ENCODE measurements around the gene TFAP2C. TPM values are rescaled to one million over a fixed set of nuclear protein-coding genes. Genes with fewer than 3 reads are reported as not detected.

TFAP2C gene
- total RNA-seq, 2 donors from 2014 or later: 0.31 to 1.8 TPM

DNA sequence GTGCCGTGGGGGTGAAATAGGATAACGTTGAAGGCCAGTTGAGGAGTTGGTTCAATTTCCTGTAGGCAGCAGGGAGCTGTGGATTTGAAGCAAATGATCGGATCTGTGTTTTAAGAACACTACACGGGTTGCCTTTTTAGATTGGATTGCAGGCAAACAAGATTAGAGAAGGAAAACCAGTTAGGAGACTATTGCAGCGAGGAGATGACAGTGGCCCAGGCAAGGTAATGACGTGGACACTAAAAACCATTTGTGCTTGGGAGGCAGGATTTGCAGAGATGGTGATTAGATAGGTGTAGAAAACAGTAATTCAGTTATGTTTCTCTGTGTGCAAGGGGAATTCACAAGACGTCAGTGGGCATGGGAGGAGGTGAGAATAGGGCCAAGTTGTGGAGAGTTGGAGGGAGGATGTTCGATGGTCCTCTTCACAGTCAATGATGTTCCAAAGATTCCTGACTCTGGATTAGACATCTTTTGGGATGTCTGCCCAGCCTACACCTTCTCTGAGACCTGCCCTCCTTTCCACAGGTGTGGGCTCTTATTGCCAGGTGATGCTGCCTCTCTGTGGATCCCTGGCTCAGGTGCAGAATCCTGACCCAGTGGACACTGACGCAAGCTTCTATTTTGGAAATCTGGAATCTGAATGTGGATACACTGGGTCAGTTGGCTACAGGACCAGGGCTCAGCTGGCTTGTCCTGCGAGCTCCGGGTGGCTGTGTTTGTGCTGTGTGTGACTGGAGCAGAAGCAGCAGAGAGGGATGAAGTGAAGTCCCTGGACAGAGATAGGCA, 54.2 kb downstream of the TFAP2C start:
- H3K27ac ChIP-seq (ENCODE audit: low read depth, low read length): no peak overlapping the region
- Mint-ChIP-seq H3K4me3 (no peak overlapping the region), H3K36me3 (ENCODE audit: low read depth) (no peaks in the 10 kb centered on the region), H3K9me3 (no peaks in the 10 kb centered on the region), H3K27ac (no peak overlapping the region), H3K4me1 (peaks cover 5% of the 10 kb centered on the region), H3K27me3 (ENCODE audit: insufficient read depth) (peaks cover 42% of the 10 kb centered on the region)
- no peaks in the 10 kb centered on the region for H3K9me3 ChIP-seq (ENCODE audit: control insufficient read depth, low read length)
- DNase-seq: no peak
- H3K4me1 ChIP-seq (ENCODE audit: control insufficient read depth, insufficient read depth, low read length): no peaks in the 10 kb centered on the region
- 85 to 92% methylated on average over 10 to 11 of the region's 11 CpGs for WGBS, 2 experiments (ENCODE audit: insufficient coverage in 1 of 2, insufficient read length in 1 of 2)
- no peaks in the 10 kb centered on the region for H3K36me3 ChIP-seq (ENCODE audit: control insufficient read depth, insufficient read depth, low read length)
- no peak overlapping the region for H3K9ac ChIP-seq (ENCODE audit: extremely low read depth, low read length, poor library complexity, severe bottlenecking)
- no peak overlapping the region for H3K4me3 ChIP-seq (ENCODE audit: low read length)
- H3K27me3 ChIP-seq (ENCODE audit: control insufficient read depth, insufficient read depth, low read length, poor library complexity, severe bottlenecking): peaks cover 9% of the 10 kb centered on the region
- TF ChIP-seq, protein P1, sequence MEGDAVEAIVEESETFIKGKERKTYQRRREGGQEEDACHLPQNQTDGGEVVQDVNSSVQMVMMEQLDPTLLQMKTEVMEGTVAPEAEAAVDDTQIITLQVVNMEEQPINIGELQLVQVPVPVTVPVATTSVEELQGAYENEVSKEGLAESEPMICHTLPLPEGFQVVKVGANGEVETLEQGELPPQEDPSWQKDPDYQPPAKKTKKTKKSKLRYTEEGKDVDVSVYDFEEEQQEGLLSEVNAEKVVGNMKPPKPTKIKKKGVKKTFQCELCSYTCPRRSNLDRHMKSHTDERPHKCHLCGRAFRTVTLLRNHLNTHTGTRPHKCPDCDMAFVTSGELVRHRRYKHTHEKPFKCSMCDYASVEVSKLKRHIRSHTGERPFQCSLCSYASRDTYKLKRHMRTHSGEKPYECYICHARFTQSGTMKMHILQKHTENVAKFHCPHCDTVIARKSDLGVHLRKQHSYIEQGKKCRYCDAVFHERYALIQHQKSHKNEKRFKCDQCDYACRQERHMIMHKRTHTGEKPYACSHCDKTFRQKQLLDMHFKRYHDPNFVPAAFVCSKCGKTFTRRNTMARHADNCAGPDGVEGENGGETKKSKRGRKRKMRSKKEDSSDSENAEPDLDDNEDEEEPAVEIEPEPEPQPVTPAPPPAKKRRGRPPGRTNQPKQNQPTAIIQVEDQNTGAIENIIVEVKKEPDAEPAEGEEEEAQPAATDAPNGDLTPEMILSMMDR (conservative IDR thresholded peaks at IDR 0.05): no peak

DNA sequence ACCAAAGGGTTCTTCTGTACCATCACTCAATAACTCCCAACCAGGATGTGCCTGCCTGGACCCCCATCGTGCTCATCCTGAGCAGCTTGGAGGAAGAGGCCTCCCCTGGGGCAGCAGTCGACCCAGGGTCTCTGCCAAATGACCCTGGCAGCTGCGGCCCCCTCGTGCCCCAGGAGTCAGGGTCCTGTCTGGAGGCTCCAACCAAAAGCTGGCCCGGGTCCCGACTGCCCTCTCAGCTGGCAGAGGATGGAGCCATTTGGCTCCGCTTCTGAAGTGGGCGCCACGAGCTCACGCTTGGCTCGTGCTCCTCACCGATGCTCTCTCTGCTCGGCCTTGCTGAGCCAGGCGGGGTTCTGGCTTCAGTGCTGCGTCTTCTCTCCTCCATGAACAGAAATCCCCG, 56.8 kb downstream of the TFAP2C start:
- Mint-ChIP-seq H3K27me3 (ENCODE audit: insufficient read depth) (peaks cover 58% of the 10 kb centered on the region), H3K9me3 (no peaks in the 10 kb centered on the region), H3K4me3 (no peak overlapping the region), H3K27ac (no peak overlapping the region), H3K36me3 (ENCODE audit: low read depth) (no peaks in the 10 kb centered on the region), H3K4me1 (peaks cover 14% of the 10 kb centered on the region)
- Histone ChIP-seq H3K9me3 (ENCODE audit: control insufficient read depth, low read length) (no peaks in the 10 kb centered on the region), H3K9ac (ENCODE audit: extremely low read depth, low read length, poor library complexity, severe bottlenecking) (no peak overlapping the region), H3K27ac (ENCODE audit: low read depth, low read length) (no peak overlapping the region), H3K27me3 (ENCODE audit: control insufficient read depth, insufficient read depth, low read length, poor library complexity, severe bottlenecking) (peaks cover 30% of the 10 kb centered on the region), H3K4me3 (ENCODE audit: low read length) (no peak overlapping the region), H3K4me1 (ENCODE audit: control insufficient read depth, insufficient read depth, low read length) (peaks cover 7% of the 10 kb centered on the region), H3K36me3 (ENCODE audit: control insufficient read depth, insufficient read depth, low read length) (no peaks in the 10 kb centered on the region)
- DNase-seq: no peak
- 89 to 90% methylated on average over 15 to 16 of the region's 16 CpGs for WGBS, 2 experiments (ENCODE audit: insufficient coverage in 1 of 2, insufficient read length in 1 of 2)
- TF ChIP-seq, protein P1 (conservative IDR thresholded peaks at IDR 0.05): no peak

DNA sequence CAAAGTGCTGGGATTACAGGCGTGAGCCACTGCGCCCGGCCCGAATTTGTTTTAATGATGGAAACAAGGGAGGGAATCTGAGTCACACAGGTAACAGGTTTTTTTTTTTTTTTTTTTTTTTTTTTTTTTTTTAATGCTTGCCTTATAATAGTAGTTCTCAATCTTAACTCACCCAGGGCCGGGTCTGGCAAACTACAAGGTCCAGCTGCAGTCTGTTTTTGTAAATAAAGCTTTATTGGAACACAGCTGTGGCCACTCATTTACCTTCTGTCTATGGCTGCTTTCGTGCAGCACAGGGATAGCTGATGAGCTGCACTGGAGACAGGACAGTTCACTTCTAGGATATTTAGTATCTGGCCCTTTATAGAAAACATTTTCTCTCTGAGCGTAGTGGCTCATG, 58.0 kb downstream of the TFAP2C start:
- 80 to 95% methylated on average over 1 to 3 of the region's 7 CpGs for WGBS, 2 experiments (ENCODE audit: insufficient coverage in 1 of 2, insufficient read length in 1 of 2)
- H3K27me3 Mint-ChIP-seq (ENCODE audit: insufficient read depth): peaks cover 70% of the 10 kb centered on the region

More for the DNA sequence above, 58.0 kb downstream of the TFAP2C start:
- Histone ChIP-seq H3K36me3 (ENCODE audit: control insufficient read depth, insufficient read depth, low read length) (no peaks in the 10 kb centered on the region), H3K9ac (ENCODE audit: extremely low read depth, low read length, poor library complexity, severe bottlenecking) (no peak overlapping the region), H3K9me3 (ENCODE audit: control insufficient read depth, low read length) (no peaks in the 10 kb centered on the region), H3K27ac (ENCODE audit: low read depth, low read length) (no peak overlapping the region), H3K27me3 (ENCODE audit: control insufficient read depth, insufficient read depth, low read length, poor library complexity, severe bottlenecking) (peaks cover 42% of the 10 kb centered on the region), H3K4me3 (ENCODE audit: low read length) (no peak overlapping the region), H3K4me1 (ENCODE audit: control insufficient read depth, insufficient read depth, low read length) (peaks cover 8% of the 10 kb centered on the region)
- Mint-ChIP-seq H3K9me3 (no peaks in the 10 kb centered on the region), H3K4me1 (peaks cover 15% of the 10 kb centered on the region), H3K4me3 (no peak overlapping the region), H3K36me3 (ENCODE audit: low read depth) (no peaks in the 10 kb centered on the region), H3K27ac (no peak overlapping the region)
- TF ChIP-seq, protein P1 (conservative IDR thresholded peaks at IDR 0.05): no peak
- DNase-seq: no peak

Measured in endodermal cell (in vitro differentiated cells).